Measurements from ENCODE around the gene EDEM3.

DNA sequence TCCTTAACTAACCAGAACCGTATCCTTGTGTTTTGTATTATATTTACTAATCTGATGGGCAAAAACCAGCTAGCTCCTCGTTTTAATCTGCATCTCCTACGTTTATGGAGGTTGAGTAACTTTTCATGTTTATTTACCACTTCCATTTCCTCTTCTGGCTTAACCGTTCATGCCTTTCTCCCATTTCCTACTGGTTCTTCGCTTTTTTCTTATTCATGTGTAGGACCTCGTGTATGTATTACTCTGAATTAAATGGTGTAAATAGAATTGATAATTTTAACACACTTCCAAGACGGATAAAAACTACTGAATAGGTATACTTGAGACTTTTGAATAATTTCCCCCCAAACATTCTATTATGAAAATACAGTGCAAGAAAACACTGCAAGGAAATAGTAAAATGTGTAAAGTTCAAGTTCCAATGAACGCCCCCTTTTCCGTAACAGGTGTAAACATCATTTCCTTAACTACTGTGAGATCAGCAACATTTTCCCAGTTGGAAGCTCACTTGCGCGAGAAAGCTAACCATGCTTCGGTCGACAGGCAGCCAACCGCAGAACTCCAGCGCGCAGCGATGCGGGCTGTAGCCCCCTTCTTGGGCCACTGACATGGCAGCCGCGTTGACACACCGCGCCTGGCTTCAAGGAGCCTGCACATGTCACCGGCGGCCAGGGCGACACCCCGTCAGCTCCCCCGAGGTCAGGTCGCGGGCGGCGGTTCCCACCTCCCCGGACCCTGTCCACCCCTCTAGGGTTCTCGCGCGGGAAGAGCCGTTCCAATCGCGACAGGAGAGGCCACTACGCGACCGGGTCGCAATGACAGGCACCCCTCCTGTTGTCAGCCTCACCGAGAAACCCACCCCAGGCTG is 816 bp downstream of the EDEM3 start:
- TF ChIP-seq EZH2phosphoT487 (IDR thresholded peaks at IDR 0.05; ENCODE audit: insufficient read depth, low read depth) (no peak), EZH2 (IDR thresholded peaks at IDR 0.05; ENCODE audit: insufficient read depth, poor library complexity, severe bottlenecking) (no peak)
